Measurements from ENCODE around the gene PPP4R3A.
"Not testable (repeated sequence)": the region's sequence is repeated elsewhere in the genome, so short reads cannot be mapped to it uniquely, and the experiment has no call there.

The PPP4R3A gene

GRCh38 chr14:91438845-91439244 lies 71.3 kb downstream of the PPP4R3A start:
- DNase-seq (ENCODE audit: low spot score): no peak

DNA sequence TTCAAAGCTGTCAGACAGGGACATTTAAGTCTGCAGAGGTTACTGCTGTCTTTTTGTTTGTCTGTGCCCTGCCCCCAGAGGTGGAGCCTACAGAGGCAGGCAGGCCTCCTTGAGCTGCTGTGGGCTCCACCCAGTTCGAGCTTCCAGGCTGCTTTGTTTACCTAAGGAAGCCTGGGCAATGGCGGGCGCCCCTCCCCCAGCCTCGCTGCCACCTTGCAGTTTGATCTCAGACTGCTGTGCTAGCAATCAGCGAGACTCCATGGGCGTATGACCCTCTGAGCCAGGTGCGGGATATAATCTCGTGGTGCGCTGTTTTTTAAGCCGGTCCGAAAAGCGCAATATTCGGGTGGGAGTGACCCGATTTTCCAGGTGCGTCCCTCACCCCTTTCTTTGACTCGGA lies 73.8 kb downstream of the PPP4R3A start:
- not testable (repeated sequence) for DNase-seq (ENCODE audit: low spot score)

DNA sequence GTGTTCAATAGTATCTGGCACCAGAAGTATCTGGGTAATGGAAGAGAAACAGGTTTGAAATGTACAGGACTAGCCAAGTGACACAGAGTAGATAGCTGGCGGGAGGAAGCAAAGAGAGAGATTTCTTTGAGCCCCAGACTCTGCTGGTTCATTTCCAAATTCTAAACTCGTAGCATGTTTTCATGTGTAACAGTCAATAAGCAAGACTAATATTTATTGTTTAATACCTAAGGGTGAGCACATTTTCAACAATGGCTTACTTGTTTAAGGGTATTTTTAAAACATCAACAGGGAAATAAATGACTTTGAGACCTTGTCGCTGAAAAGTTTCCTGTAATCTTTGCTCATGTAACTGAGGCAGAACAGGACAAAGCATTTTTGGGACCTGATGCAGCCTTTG lies 80.7 kb downstream of the PPP4R3A start:
- DNase-seq (ENCODE audit: low spot score): no peak

GRCh38 chr14:91428931-91429330 lies 81.2 kb downstream of the PPP4R3A start:
- DNase-seq (ENCODE audit: low spot score): not testable (repeated sequence)

DNA sequence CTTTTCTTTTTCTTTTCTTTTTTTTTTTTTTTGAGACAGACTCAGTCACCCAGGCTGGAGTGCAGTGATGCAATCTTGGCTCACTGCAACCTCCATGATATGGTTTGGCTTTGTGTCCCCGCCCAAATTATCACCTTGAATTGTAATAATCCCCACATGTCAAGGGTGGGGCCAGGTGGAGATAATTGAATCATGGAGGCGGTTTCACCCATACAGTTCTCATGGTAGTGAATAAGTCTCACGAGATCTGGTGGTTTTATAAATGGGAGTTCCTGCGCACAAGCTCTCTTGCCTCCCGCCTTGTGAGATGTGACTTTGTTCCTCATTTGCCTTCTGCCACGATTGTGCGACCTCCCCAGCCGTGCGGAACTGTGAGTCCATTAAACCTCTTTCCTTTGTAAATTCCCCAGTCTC lies 84.6 kb downstream of the PPP4R3A start:
- DNase-seq (ENCODE audit: low spot score): not testable (repeated sequence)

GRCh38 chr14:91424813-91425530 lies 85.1 kb downstream of the PPP4R3A start:
- no peak for DNase-seq (ENCODE audit: low spot score)

GRCh38 chr14:91420686-91421085 lies 89.4 kb downstream of the PPP4R3A start:
- DNase-seq (ENCODE audit: low spot score): no peak

- no peak for DNase-seq (ENCODE audit: low spot score)
Measured at GRCh38 chr14:91419451-91419850, 90.7 kb downstream of the PPP4R3A start.

- DNase-seq (ENCODE audit: low spot score): no peak
Measured at GRCh38 chr14:91419044-91419397, 91.1 kb downstream of the PPP4R3A start.

GRCh38 chr14:91418387-91419043 lies 91.6 kb downstream of the PPP4R3A start:
- DNase-seq (ENCODE audit: low spot score): peak; percentile 65

GRCh38 chr14:91417983-91418386 lies 92.1 kb downstream of the PPP4R3A start:
- DNase-seq (ENCODE audit: low spot score): peak; percentile 59

- DNase-seq (ENCODE audit: low spot score): peak; percentile 75
Measured at GRCh38 chr14:91417120-91417982, 92.8 kb downstream of the PPP4R3A start, which contains the start of gene CCDC88C. Gene CCDC88C, minus strand, starts transcription at chr14:91417820. Its CDS starts 130 bp downstream, at chr14:91417690.

DNA sequence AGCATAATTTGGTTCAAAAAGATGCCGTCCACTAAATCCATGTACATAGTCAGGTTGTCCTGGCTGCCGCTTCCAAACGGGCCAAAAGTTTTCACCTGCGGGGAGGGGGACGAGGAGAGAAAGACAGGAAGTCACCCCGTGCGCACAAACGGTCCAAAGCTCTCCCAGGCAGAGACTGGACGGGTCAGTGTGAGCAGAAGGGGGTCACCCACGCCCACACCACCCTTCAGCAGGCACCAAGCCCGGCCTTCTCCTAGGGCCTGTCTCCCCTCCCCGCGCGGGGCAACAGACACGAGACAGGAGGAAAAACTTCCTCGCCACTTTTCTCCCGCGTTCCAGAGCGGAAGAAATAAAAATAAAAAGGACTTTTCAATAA lies 93.4 kb downstream of the PPP4R3A start:
- peak; percentile 25 for DNase-seq (ENCODE audit: low spot score)

GRCh38 chr14:91415794-91416743 lies 94.0 kb downstream of the PPP4R3A start:
- peak; percentile 72 for DNase-seq (ENCODE audit: low spot score)

DNA sequence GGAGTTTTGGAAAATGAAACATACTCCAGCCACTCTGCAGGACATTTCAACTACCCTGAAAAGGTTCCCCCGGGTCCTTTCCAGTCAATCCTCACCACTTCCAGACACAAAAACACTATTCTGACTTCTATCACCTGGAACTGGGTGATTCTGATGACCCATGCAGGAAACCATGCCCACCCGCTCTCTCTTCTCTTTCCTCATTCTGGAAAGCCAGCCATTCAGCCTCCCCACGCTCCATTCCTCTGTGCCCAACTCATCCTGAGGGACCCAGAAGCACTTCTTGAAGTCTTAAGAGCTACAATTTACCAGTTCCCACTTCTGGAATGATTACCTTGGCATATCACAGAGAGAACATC lies 95.7 kb downstream of the PPP4R3A start:
- DNase-seq (ENCODE audit: low spot score): no peak

DNA sequence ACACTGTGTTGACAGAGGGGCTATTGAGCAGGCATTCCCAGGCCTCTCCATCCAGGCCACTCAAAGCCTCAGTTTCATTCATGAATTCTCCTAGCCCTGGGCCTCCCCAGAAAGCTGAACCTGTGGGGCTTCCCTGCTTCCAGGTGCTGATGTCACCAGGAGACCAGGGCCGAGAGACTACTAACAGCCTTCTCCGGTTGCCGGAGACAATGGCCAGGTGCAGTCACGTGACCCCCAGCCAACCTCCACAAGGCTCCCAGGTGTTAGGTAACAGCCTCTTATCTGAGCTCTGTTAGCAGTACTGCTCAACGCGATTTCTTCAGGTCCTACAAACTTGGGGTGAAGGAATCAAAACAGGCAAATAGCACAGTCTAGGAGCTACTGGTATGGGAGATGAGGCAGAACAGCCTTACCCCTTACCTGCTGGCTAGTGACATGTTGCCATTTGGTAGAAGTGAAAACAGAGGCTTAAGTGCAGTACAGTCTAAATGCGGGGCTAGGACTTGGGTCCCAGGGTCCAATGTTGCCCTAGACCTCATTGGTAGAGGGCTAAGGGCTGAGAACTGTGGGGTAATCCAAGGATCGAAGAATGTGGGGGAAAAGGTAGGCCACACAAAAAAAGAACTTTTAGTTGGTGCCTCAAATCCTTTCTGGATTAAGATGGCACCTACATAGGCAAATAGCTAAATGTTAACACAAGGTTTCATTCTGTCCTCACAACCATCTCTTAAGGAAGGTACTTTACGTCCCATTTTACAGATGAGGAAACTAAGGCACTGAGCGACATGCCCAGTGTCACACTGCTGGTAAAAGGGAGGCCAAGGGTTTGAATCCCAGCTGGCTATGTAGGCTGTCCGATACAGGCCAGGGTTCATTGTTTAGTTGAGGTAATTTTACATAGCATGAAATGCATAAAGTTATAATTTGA lies 96.3 kb downstream of the PPP4R3A start:
- peak; percentile 13 for DNase-seq (ENCODE audit: low spot score)

DNA sequence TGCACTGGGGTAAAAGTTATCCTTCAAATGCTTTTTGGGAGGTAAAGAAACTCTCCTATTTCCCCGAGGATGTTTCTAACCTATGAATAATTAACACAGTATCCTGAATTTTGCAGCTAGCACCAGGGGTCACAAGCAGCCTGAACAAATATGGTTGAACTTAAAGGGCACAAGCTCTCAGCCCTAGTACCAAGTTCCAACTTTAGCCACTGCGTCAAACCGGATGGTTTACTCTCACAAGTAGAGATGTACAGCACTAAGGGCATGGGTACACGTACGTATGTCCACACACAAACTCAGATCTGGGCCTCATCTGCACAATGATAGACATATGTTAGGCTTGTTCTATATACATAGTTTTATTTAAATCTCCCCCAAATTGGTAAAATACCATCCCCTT lies 97.2 kb downstream of the PPP4R3A start:
- no peak for DNase-seq (ENCODE audit: low spot score)

- DNase-seq (ENCODE audit: low spot score): no peak
Measured at GRCh38 chr14:91410771-91411536, 99.2 kb downstream of the PPP4R3A start.

DNA sequence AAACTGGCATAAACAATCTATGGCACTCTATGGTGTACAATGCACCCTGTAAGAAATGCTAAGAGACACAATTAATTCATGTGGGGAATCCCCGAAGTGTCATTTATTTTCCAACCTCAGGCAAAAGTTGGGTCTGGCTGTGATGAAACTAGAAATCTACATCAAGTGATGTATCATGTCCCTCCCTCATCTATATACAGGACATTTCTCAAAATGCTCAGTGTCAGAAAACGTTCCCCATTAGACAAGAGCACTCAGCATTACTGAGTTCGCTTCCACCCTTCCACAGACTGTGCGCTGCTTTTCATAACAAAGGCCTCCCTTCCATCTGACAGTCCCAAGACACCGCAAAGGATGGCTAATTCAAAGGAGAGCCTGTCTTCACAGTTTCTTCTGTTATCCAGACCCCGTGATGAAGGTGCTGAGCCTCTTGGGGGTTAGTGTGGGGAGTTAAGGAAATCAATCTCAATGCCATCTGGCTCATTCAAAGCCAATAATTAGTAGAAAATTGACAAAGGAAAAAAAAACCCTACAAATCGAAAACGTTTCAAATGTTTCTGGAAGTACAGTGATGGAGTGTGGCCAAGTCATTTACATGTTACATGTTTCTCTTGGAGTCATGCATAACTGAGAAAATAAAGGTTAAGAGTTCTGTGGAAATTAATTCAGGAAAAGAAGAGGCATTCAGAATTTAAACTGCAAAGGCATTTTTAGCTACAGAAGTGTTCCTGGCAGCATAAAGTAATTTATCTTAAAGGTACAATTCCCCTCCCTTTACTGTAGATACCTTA lies 100.0 kb downstream of the PPP4R3A start:
- DNase-seq (ENCODE audit: low spot score): no peak
